ENCODE measurements around the gene GALNS.
"Not testable (repeated sequence)": the region's sequence is repeated elsewhere in the genome, so short reads cannot be mapped to it uniquely, and the experiment has no call there.

Gene GALNS

GRCh38 chr16:88799569-88800276 is 57.0 kb downstream of the GALNS start:
- DNase-seq = no peak

GRCh38 chr16:88798772-88799455 is 57.8 kb downstream of the GALNS start:
- no peak for DNase-seq

GRCh38 chr16:88798073-88798472 is 58.7 kb downstream of the GALNS start:
- DNase-seq = no peak

- no peak for DNase-seq
Observed at GRCh38 chr16:88796278-88796677, 60.5 kb downstream of the GALNS start.

GRCh38 chr16:88793251-88793954 is 63.3 kb downstream of the GALNS start:
- DNase-seq = no peak

- DNase-seq = no peak
Observed at GRCh38 chr16:88792668-88793250, 64.0 kb downstream of the GALNS start.

GRCh38 chr16:88792078-88792550 is 64.6 kb downstream of the GALNS start:
- DNase-seq = no peak

GRCh38 chr16:88790312-88791211 is 66.2 kb downstream of the GALNS start:
- no peak for DNase-seq

- DNase-seq = no peak
Observed at GRCh38 chr16:88789594-88789993, 67.2 kb downstream of the GALNS start.

GRCh38 chr16:88788749-88789148 is 68.0 kb downstream of the GALNS start:
- not testable (repeated sequence) for DNase-seq

- DNase-seq = no peak
Observed at GRCh38 chr16:88787579-88788314, 69.0 kb downstream of the GALNS start.

GRCh38 chr16:88785106-88785924 is 71.4 kb downstream of the GALNS start, which contains the start of gene PIEZO1:
TSS of gene PIEZO1 (minus strand) at chr16:88785220. CDS start at chr16:88784964, 256 bp downstream.
- no peak for DNase-seq

- DNase-seq = no peak
Observed at GRCh38 chr16:88784856-88785105, 72.0 kb downstream of the GALNS start.

GRCh38 chr16:88784074-88784855 is 72.5 kb downstream of the GALNS start:
- DNase-seq = no peak

GRCh38 chr16:88783391-88784073 is 73.2 kb downstream of the GALNS start:
- DNase-seq = no peak

- DNase-seq = no peak
Observed at GRCh38 chr16:88782454-88783390, 74.0 kb downstream of the GALNS start.

- DNase-seq = no peak
Observed at GRCh38 chr16:88781140-88782077, 75.3 kb downstream of the GALNS start.
